SU-DHL-6 (cell line): ENCODE results near the gene C1QTNF1.

Source experiments
- H2AFZ ChIP-seq: fragments of 200-600 bp; sonication (generic); 2 replicates; pipeline ENCODE4 v1.6.1; 2014; ENCODE audit warnings: low read depth, mild to moderate bottlenecking, moderate library complexity, mixed read lengths, antibody characterized with exemption, low read length; ENCODE audit not compliant: severe bottlenecking
- H3F3A ChIP-seq: fragments of 200-600 bp; shearing (Covaris generic); 2 replicates; pipeline ENCODE4 v1.6.0; 2016; ENCODE audit warnings: antibody characterized with exemption, mild to moderate bottlenecking; ENCODE audit not compliant: insufficient read depth
- H3K27ac ChIP-seq: fragments of 200-600 bp; sonication (generic); 2 replicates; pipeline ENCODE4 v1.5.1; 2016; ENCODE audit warnings: low read depth, mild to moderate bottlenecking, low read length, moderate library complexity, mixed read lengths
- H3K27me3 ChIP-seq: fragments of 200-600 bp; sonication (generic), shearing (Covaris generic); 2 replicates; pipeline ENCODE4 v1.6.0; 2014; ENCODE audit warnings: mild to moderate bottlenecking, low read length
- H3K36me3 ChIP-seq: fragments of 200-600 bp; sonication (generic); 2 replicates; pipeline ENCODE4 v1.6.1; 2014; ENCODE audit warnings: mild to moderate bottlenecking, low read length, mixed read lengths
- H3K4me2 ChIP-seq: fragments of 300-600, 200-600 bp; shearing (Covaris generic), sonication (generic); 2 replicates; pipeline ENCODE4 v1.6.0; 2014; ENCODE audit warnings: low read length, low read depth, mild to moderate bottlenecking; ENCODE audit not compliant: poor library complexity, severe bottlenecking
- H3K4me3 ChIP-seq: fragments of 200-600 bp; sonication (generic); 2 replicates; pipeline ENCODE4 v1.5.1; 2014; ENCODE audit warnings: antibody characterized with exemption, low read length, mild to moderate bottlenecking, mixed read lengths; ENCODE audit not compliant: insufficient read depth, poor library complexity, severe bottlenecking
- H3K79me2 ChIP-seq: fragments of 200-600 bp; sonication (generic); 2 replicates; pipeline ENCODE4 v1.6.1; 2014; ENCODE audit warnings: mild to moderate bottlenecking, low read length, moderate library complexity; ENCODE audit not compliant: insufficient read depth
- H3K9ac ChIP-seq: fragments of 200-600 bp; sonication (generic); 2 replicates; pipeline ENCODE4 v1.7.0; 2014; ENCODE audit warnings: mild to moderate bottlenecking, low read length
- H3K9me2 ChIP-seq: fragments of 200-600 bp; sonication (generic); replicated peaks from 2 replicates; pipeline ENCODE4 v1.6.1; 2014; ENCODE audit warnings: low read length; ENCODE audit not compliant: insufficient read depth
- H3K9me3 ChIP-seq: fragments of 200-600 bp; sonication (generic); 2 replicates; pipeline ENCODE4 v1.6.1; 2014; ENCODE audit warnings: low read length, mixed read lengths; ENCODE audit not compliant: insufficient read depth
- H4K20me1 ChIP-seq: fragments of 200-600 bp; sonication (generic); 2 replicates; pipeline ENCODE4 v1.6.1; 2014; ENCODE audit warnings: low read depth, mild to moderate bottlenecking, antibody characterized with exemption, low read length, moderate library complexity, mixed read lengths
- EZH2phosphoT487 ChIP-seq: fragments of 200-600 bp; sonication (generic), shearing (Covaris generic); conservative IDR thresholded peaks from 2 replicates; pipeline ENCODE4 v1.6.1; 2018; ENCODE audit warnings: mild to moderate bottlenecking, antibody characterized with exemption, low read length, moderate library complexity, mixed read lengths
- TF ChIP-seq, protein P1 (sequence below): fragments of 200-600 bp; sonication (generic); IDR thresholded peaks from one replicate; pipeline ENCODE4 v1.5.1; 2017; ENCODE audit warnings: antibody characterized with exemption, mild to moderate bottlenecking, low read length, moderate library complexity; ENCODE audit not compliant: insufficient read depth, poor library complexity, severe bottlenecking

C1QTNF1 gene

GRCh38 chr17:79003661-79004411, 20.1 kb upstream of the C1QTNF1 start:
- Histone ChIP-seq H4K20me1 (no peaks in the 10 kb centered on the region), H3K27ac (no peak overlapping the region), H3K9me2 (no peaks in the 10 kb centered on the region), H3K27me3 (no peaks in the 10 kb centered on the region), H3K79me2 (peaks cover 63% of the 10 kb centered on the region), H3K9ac (no peak overlapping the region), H3K4me2 (no peak overlapping the region), H3F3A (no peaks in the 10 kb centered on the region), H3K4me3 (no peak overlapping the region), H3K36me3 (no peaks in the 10 kb centered on the region), H2AFZ (no peak overlapping the region), H3K9me3 (no peaks in the 10 kb centered on the region)
- no peak for TF ChIP-seq EZH2phosphoT487

DNA sequence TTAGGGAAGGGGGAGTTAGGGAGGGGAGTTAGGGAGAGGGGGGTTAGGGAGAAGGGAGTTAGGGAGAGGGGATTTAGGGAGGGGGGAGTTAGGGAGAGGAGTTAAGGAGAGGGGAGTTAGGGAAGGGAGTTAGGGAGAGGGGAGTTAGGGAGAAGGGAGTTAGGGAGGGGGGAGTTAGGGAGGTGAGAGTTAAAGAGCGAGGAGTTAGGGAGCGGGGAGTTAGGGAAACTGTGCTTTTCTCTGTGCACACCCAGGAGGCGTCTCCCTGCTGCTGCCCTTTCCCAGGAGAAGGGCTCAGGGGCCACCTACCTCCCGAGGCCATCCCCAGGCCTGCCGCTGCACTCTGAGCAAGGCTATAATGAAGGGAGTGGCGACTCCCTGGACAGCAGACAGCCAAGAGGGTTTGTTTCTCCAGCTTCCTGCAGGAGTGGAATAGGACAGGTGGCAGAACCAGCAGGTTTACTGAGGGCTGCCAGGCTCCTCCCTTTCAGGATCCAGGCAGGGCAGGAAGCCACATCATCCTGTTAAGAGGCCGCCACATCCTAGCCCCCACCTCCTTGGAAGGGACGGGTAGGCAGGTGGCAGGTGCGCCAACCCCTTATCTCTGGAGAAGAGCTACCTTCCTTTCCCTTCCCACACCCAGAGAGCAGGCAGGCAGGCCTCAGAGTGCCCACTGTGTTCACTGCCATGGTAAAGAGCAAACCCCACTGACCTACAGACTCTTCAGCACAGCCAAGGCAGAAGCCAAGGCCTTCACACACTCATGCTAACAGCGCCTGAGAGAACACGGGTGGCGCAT, 18.7 kb upstream of the C1QTNF1 start:
- no peaks in the 10 kb centered on the region for H4K20me1 ChIP-seq
- no peaks in the 10 kb centered on the region for H3F3A ChIP-seq
- H3K27ac ChIP-seq, result no peak overlapping the region
- no peak overlapping the region for H3K4me3 ChIP-seq
- H3K4me2 ChIP-seq, result no peak overlapping the region
- H3K9me2 ChIP-seq, result no peaks in the 10 kb centered on the region
- no peaks in the 10 kb centered on the region for H3K9me3 ChIP-seq
- no peak for TF ChIP-seq EZH2phosphoT487
- TF ChIP-seq, protein P1, sequence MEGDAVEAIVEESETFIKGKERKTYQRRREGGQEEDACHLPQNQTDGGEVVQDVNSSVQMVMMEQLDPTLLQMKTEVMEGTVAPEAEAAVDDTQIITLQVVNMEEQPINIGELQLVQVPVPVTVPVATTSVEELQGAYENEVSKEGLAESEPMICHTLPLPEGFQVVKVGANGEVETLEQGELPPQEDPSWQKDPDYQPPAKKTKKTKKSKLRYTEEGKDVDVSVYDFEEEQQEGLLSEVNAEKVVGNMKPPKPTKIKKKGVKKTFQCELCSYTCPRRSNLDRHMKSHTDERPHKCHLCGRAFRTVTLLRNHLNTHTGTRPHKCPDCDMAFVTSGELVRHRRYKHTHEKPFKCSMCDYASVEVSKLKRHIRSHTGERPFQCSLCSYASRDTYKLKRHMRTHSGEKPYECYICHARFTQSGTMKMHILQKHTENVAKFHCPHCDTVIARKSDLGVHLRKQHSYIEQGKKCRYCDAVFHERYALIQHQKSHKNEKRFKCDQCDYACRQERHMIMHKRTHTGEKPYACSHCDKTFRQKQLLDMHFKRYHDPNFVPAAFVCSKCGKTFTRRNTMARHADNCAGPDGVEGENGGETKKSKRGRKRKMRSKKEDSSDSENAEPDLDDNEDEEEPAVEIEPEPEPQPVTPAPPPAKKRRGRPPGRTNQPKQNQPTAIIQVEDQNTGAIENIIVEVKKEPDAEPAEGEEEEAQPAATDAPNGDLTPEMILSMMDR, result no peak
- no peaks in the 10 kb centered on the region for H3K36me3 ChIP-seq
- H3K27me3 ChIP-seq, result no peaks in the 10 kb centered on the region
- no peak overlapping the region for H3K9ac ChIP-seq
- H2AFZ ChIP-seq, result no peak overlapping the region
- peaks cover 63% of the 10 kb centered on the region for H3K79me2 ChIP-seq

GRCh38 chr17:79006046-79006445, 17.9 kb upstream of the C1QTNF1 start:
- H3K9me3 ChIP-seq, result no peaks in the 10 kb centered on the region
- no peak overlapping the region for H3K4me3 ChIP-seq
- no peak overlapping the region for H3K9ac ChIP-seq
- no peak for TF ChIP-seq EZH2phosphoT487
- TF ChIP-seq, protein P1, result no peak
- no peak overlapping the region for H3K4me2 ChIP-seq
- no peak overlapping the region for H2AFZ ChIP-seq
- no peaks in the 10 kb centered on the region for H3K36me3 ChIP-seq
- H3K79me2 ChIP-seq, result peaks cover 63% of the 10 kb centered on the region
- no peaks in the 10 kb centered on the region for H3K9me2 ChIP-seq
- H3K27ac ChIP-seq, result no peak overlapping the region
- H3K27me3 ChIP-seq, result no peaks in the 10 kb centered on the region
- H3F3A ChIP-seq, result no peaks in the 10 kb centered on the region
- H4K20me1 ChIP-seq, result no peaks in the 10 kb centered on the region
